DND-41 (cell line): ENCODE data around the gene RASAL2.

Experiments used
- ATAC-seq: fragments of 200-7000 bp; cut with Tn5 transposase; 3 replicates; pipeline ENCODE4 v1.9.1; 2021; ENCODE audit warnings: low read depth; ENCODE audit not compliant: insufficient read depth
- DNase-seq: peaks from one replicate; pipeline ENCODE4 v3.0.0-alpha.2; 2020
- H2AFZ ChIP-seq: 2 replicates; pipeline ENCODE4 v1.6.0; 2012; ENCODE audit warnings: low read depth, low read length
- H3K27ac ChIP-seq: 2 replicates; pipeline ENCODE4 v1.5.1; 2012; ENCODE audit warnings: low read length, inconsistent platforms
- H3K27me3 ChIP-seq: fragments of 200-600 bp; sonication (generic); 2 replicates; pipeline ENCODE4 v1.6.0; 2012; ENCODE audit warnings: low read length, mild to moderate bottlenecking, inconsistent platforms; ENCODE audit not compliant: insufficient read depth, poor library complexity
- H3K36me3 ChIP-seq: 2 replicates; pipeline ENCODE4 v1.5.1; 2012; ENCODE audit warnings: low read length, inconsistent platforms; ENCODE audit not compliant: insufficient read depth
- H3K4me1 ChIP-seq: 2 replicates; pipeline ENCODE4 v1.5.1; 2012; ENCODE audit warnings: mild to moderate bottlenecking, low read length; ENCODE audit not compliant: insufficient read depth
- H3K4me2 ChIP-seq: 2 replicates; pipeline ENCODE4 v1.6.0; 2012; ENCODE audit warnings: mild to moderate bottlenecking, moderate library complexity, low read length, inconsistent platforms; ENCODE audit not compliant: insufficient read depth
- H3K4me3 ChIP-seq, 2 experiments: fragments of 200-600 bp in 1 of 2; shearing (Covaris generic) in 1 of 2; 2 replicates each; pipeline ENCODE4 v1.5.1; 2012 to 2016; ENCODE audit warnings: inconsistent platforms in 2 of 2, low read length in 2 of 2, mild to moderate bottlenecking in 2 of 2, low read depth in 1 of 2, moderate library complexity in 1 of 2
- H3K79me2 ChIP-seq: 2 replicates; pipeline ENCODE4 v1.6.0; 2012; ENCODE audit warnings: low read length, inconsistent platforms; ENCODE audit not compliant: insufficient read depth
- H3K9ac ChIP-seq: 2 replicates; pipeline ENCODE4 v1.6.0; 2012; ENCODE audit warnings: low read depth, mild to moderate bottlenecking, inconsistent platforms, low read length, moderate library complexity
- H3K9me3 ChIP-seq: 2 replicates; pipeline ENCODE4 v1.5.1; 2012; ENCODE audit warnings: low read length, moderate library complexity, mild to moderate bottlenecking, inconsistent platforms; ENCODE audit not compliant: insufficient read depth, severe bottlenecking
- H4K20me1 ChIP-seq: 2 replicates; pipeline ENCODE4 v1.6.0; 2012; ENCODE audit warnings: low read length; ENCODE audit not compliant: insufficient read depth
- CTCF ChIP-seq: IDR thresholded peaks from 2 replicates; pipeline ENCODE4 v1.5.1; 2012; ENCODE audit warnings: borderline replicate concordance, low read length, moderate library complexity, mild to moderate bottlenecking; ENCODE audit not compliant: poor library complexity, severe bottlenecking; ENCODE audit errors: extremely low read depth
- EZH2 ChIP-seq: IDR thresholded peaks from 3 replicates; pipeline ENCODE4 v1.6.1; 2012; ENCODE audit warnings: borderline replicate concordance, low read depth, mild to moderate bottlenecking, moderate library complexity, low read length, inconsistent platforms; ENCODE audit not compliant: severe bottlenecking

Gene RASAL2

GRCh38 chr1:178093951-178094738 lies at the start of gene RASAL2:
Gene RASAL2, plus strand, starts transcription at chr1:178094104. Its CDS starts 389 bp downstream, at chr1:178094493.
- Histone ChIP-seq H3K27ac (no peak within 1 kb of the TSS), H3K4me2 (no peak within 1 kb of the TSS), H3K4me1 (no peaks in the 10 kb centered on the region), H2AFZ (no peak within 1 kb of the TSS), H3K36me3 (no peaks in the 10 kb centered on the region), H3K27me3 (no peaks in the 10 kb centered on the region), H3K9me3 (peaks cover 2% of the 10 kb centered on the region), H3K79me2 (no peaks in the 10 kb centered on the region), H3K4me3 (no peak within 1 kb of the TSS), H3K9ac (no peak within 1 kb of the TSS), H4K20me1 (no peaks in the 10 kb centered on the region)
- TF ChIP-seq CTCF (no peak), EZH2 (no peak)
- no peak for DNase-seq
- no peak for ATAC-seq

GRCh38 chr1:178046591-178047270 lies 47.2 kb upstream of the RASAL2 start:
- Histone ChIP-seq H3K79me2 (no peaks in the 10 kb centered on the region), H3K4me3 (no peak overlapping the region), H3K9me3 (peaks cover 2% of the 10 kb centered on the region), H3K4me2 (no peak overlapping the region), H4K20me1 (no peaks in the 10 kb centered on the region), H3K27ac (no peak overlapping the region), H2AFZ (no peak overlapping the region), H3K4me1 (no peaks in the 10 kb centered on the region), H3K9ac (no peak overlapping the region), H3K27me3 (peaks cover 2% of the 10 kb centered on the region), H3K36me3 (no peaks in the 10 kb centered on the region)
- TF ChIP-seq CTCF: no peak
- no peak for TF ChIP-seq EZH2
- ATAC-seq: no peak
- no peak for DNase-seq

GRCh38 chr1:178047403-178048093 lies 46.4 kb upstream of the RASAL2 start:
- no peak for TF ChIP-seq EZH2
- TF ChIP-seq CTCF: no peak
- no peak overlapping the region for H3K9ac ChIP-seq
- H3K4me1 ChIP-seq: no peaks in the 10 kb centered on the region
- H4K20me1 ChIP-seq: no peaks in the 10 kb centered on the region
- peaks cover 2% of the 10 kb centered on the region for H3K9me3 ChIP-seq
- ATAC-seq (no peak), DNase-seq (no peak)
- H3K79me2 ChIP-seq: no peaks in the 10 kb centered on the region
- no peak overlapping the region for H2AFZ ChIP-seq
- no peak overlapping the region for H3K4me2 ChIP-seq
- H3K36me3 ChIP-seq: no peaks in the 10 kb centered on the region
- H3K27me3 ChIP-seq: peaks cover 2% of the 10 kb centered on the region
- no peak overlapping the region for H3K4me3 ChIP-seq
- H3K27ac ChIP-seq: no peak overlapping the region
